K562 (cell line): ENCODE results near the gene USP2. TPM values are rescaled to one million over a fixed set of nuclear protein-coding genes. Genes with fewer than 3 reads are reported as not detected.

ENCODE experiments used
- ARID2 ChIP-seq: fragments of 450-650 bp; IDR thresholded peaks from 2 replicates; pipeline ENCODE4 v1.6.1; 2017; ENCODE audit warnings: antibody characterized with exemption, mild to moderate bottlenecking
- BDP1 ChIP-seq: IDR thresholded peaks from 3 replicates; pipeline ENCODE4 v1.6.1; 2011; ENCODE audit not compliant: insufficient read length, insufficient read depth
- ELK3 ChIP-seq: fragments of 450-650 bp; formaldehyde crosslinking; IDR thresholded peaks from 2 replicates; pipeline ENCODE4 v1.4.0; 2020; ENCODE audit warnings: mild to moderate bottlenecking
- FOXO4 ChIP-seq: fragments of 450-650 bp; formaldehyde crosslinking; IDR thresholded peaks from 2 replicates; pipeline ENCODE4 v1.4.0; 2020; ENCODE audit warnings: mild to moderate bottlenecking, moderate library complexity
- FOXP1 ChIP-seq: sonication (generic); formaldehyde crosslinking; IDR thresholded peaks from 2 replicates; pipeline ENCODE4 v1.8.0; 2022; ENCODE audit warnings: mild to moderate bottlenecking, missing genetic modification reagents
- HINFP ChIP-seq: fragments of 450-650 bp; conservative IDR thresholded peaks from 2 replicates; pipeline ENCODE4 v1.6.1; 2016; ENCODE audit warnings: missing genetic modification characterization, low read depth, mild to moderate bottlenecking, control low read depth, missing compliant biosample characterization
- MLX ChIP-seq, 2 experiments: fragments of 450-650 bp in 1 of 2; sonication (generic) in 1 of 2; formaldehyde crosslinking; conservative IDR thresholded peaks; 2 replicates each; pipeline versions ENCODE4 v1.4.0 to v1.8.1; 2020 to 2022; ENCODE audit warnings: mild to moderate bottlenecking in 1 of 2, missing genetic modification reagents in 1 of 2
- PURB ChIP-seq: sonication (generic); formaldehyde crosslinking; IDR thresholded peaks from 2 replicates; pipeline ENCODE4 v1.9.0; 2021; ENCODE audit warnings: low read depth, mild to moderate bottlenecking, missing genetic modification reagents
- RERE ChIP-seq: sonication (generic); formaldehyde crosslinking; IDR thresholded peaks from 2 replicates; pipeline ENCODE4 v1.8.0; 2023; ENCODE audit warnings: missing genetic modification reagents, mild to moderate bottlenecking, borderline replicate concordance
- TCF3 ChIP-seq: sonication (generic); formaldehyde crosslinking; IDR thresholded peaks from 2 replicates; pipeline ENCODE4 v1.4.0; 2020; ENCODE audit warnings: mild to moderate bottlenecking, missing genetic modification reagents
- U2AF2 ChIP-seq: fragments of 200-400 bp; formaldehyde crosslinking; optimal IDR thresholded peaks from 2 replicates; pipeline ENCODE3; 2017; ENCODE audit warnings: low read depth, mild to moderate bottlenecking, low read length
- polyA plus RNA-seq, 8 experiments: library from polyadenylated mRNA; depleted of rRNA in 4 of 8; stranded (reverse) in 5 of 8; unstranded in 3 of 8; fragments of >200 nt; fragmentation: Nextera tagmentation in 2 of 8; fragmentation: Illumina TruSeq in 1 of 8; extraction: Ambion mirVana in 2 of 8; extraction: Trizol in 1 of 8; gene quantifications; 2 replicates each; pipeline versions ENCODE4 v1.2.1 to v1.2.3, GENCODE V29; 2011 to 2014; ENCODE audit warnings: inconsistent platforms in 1 of 8, missing spikeins in 1 of 8
- total RNA-seq, 7 experiments: library from RNA; depleted of rRNA in 6 of 7; stranded (reverse); fragments of >200 nt in 6 of 7; fragmentation: Illumina TruSeq in 2 of 7; extraction: Trizol in 2 of 7; gene quantifications; 2 replicates each; pipeline versions ENCODE4 v1.2.1 to v1.2.3, GENCODE V29; 2011 to 2021; ENCODE audit warnings: low replicate concordance in 1 of 7
- TF ChIP-seq, protein P1 (sequence below): fragments of 450-650 bp; IDR thresholded peaks from 2 replicates; pipeline ENCODE4 v1.6.1; 2016; ENCODE audit warnings: mild to moderate bottlenecking

Gene USP2
- total and polyA plus RNA-seq, 9 of the 15 experiments (the other 6 are each of a cell fraction or from before 2014, with no cell fraction given), result 2.8 to 16.9 (median 3.9) TPM

DNA sequence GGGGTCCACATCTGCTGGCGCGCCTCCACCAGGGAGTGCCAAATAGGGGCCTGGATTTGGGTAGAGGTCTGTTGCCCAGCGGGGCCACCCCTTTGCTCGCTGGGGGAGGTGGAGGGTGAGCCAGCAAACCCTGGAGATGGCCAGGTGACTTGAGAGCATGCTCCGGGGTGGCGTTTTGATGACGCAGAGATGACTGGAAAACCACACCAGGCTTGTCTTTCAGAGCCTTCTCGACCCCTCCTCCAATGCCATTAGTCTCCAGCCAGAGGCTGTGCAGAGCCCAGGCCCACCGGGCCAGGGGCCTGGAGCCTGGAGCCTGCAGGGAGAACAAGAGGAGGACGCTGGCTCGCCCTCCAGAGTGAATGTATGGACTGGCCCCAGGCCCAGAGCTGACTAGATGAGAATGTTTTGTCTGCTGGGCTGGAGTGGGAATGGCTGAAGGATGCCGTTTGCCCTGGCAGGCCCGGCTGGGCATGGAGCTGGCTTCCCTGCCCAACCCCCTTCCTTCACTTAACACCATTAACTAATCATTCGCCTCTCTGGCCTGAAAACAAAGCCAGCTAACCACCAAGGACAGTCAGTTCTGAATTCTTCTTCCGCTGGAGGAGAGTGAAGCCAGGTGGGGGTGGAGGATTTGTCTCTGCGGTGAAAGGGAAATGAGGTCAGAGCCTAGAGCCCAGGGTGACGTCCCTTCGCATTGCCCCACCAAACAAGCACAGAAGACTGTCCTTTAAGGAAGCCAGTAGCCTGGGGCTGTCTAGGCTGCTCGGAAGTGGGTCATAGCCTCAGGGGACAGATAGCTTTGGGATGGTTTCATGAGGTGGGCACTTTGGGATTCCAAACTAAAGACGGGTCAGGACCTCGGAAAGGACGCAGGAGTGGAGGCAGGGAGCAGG is 63.0 kb downstream of the USP2 start (continued):
- TF ChIP-seq, protein P1, sequence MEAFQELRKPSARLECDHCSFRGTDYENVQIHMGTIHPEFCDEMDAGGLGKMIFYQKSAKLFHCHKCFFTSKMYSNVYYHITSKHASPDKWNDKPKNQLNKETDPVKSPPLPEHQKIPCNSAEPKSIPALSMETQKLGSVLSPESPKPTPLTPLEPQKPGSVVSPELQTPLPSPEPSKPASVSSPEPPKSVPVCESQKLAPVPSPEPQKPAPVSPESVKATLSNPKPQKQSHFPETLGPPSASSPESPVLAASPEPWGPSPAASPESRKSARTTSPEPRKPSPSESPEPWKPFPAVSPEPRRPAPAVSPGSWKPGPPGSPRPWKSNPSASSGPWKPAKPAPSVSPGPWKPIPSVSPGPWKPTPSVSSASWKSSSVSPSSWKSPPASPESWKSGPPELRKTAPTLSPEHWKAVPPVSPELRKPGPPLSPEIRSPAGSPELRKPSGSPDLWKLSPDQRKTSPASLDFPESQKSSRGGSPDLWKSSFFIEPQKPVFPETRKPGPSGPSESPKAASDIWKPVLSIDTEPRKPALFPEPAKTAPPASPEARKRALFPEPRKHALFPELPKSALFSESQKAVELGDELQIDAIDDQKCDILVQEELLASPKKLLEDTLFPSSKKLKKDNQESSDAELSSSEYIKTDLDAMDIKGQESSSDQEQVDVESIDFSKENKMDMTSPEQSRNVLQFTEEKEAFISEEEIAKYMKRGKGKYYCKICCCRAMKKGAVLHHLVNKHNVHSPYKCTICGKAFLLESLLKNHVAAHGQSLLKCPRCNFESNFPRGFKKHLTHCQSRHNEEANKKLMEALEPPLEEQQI, result no peak
- no peak for TF ChIP-seq BDP1
- TF ChIP-seq ARID2, result no peak
- TF ChIP-seq FOXP1 (CRISPR knock-in tag), result no peak
- TF ChIP-seq PURB (CRISPR knock-in tag), result no peak
- no peak for TF ChIP-seq MLX (CRISPR knock-in tag; conservative IDR thresholded peaks at IDR 0.05)
- no peak for TF ChIP-seq U2AF2
- TF ChIP-seq HINFP (tag), result no peak
- no peak for TF ChIP-seq TCF3 (CRISPR knock-in tag)
- no peak for TF ChIP-seq FOXO4
- TF ChIP-seq ELK3 (CRISPR knock-in tag), result no peak
- TF ChIP-seq RERE (CRISPR knock-in tag), result no peak
